SK-N-SH treated with all-trans-retinoic acid at 6 μM for 48 hours (cell line): ENCODE measurements around the gene COL17A1.

ENCODE experiments used
- ATAC-seq: fragments of 200-7000 bp; cut with Tn5 transposase; 3 replicates; pipeline ENCODE4 v1.9.1; 2020; ENCODE audit warnings: mild to moderate bottlenecking, moderate library complexity
- ARNTL ChIP-seq: fragments of 450-650 bp; formaldehyde crosslinking; IDR thresholded peaks from 2 replicates; pipeline ENCODE4 v1.5.0; 2020; ENCODE audit warnings: low read depth, mild to moderate bottlenecking, moderate library complexity, borderline replicate concordance
- BACH2 ChIP-seq: fragments of 250-450 bp; sonication (Bioruptor Pico); IDR thresholded peaks from 2 replicates; pipeline ENCODE4 v1.9.0; 2021; ENCODE audit warnings: mild to moderate bottlenecking, borderline replicate concordance
- CREB5 ChIP-seq: fragments of 250-450 bp; sonication (Bioruptor Pico); IDR thresholded peaks from 2 replicates; pipeline ENCODE4 v1.5.1; 2020; ENCODE audit warnings: low read depth, mild to moderate bottlenecking, moderate library complexity
- CSDC2 ChIP-seq: fragments of 250-450 bp; sonication (Bioruptor Pico); IDR thresholded peaks from 2 replicates; pipeline ENCODE4 v1.5.0; 2020; ENCODE audit warnings: mild to moderate bottlenecking, moderate library complexity
- CSRNP3 ChIP-seq: fragments of 250-450 bp; sonication (Bioruptor Pico); IDR thresholded peaks from 2 replicates; pipeline ENCODE4 v1.5.1; 2021; ENCODE audit warnings: mild to moderate bottlenecking, moderate library complexity
- ESRRG ChIP-seq: fragments of 250-450 bp; sonication (Bioruptor Pico); IDR thresholded peaks from 2 replicates; pipeline ENCODE4 v1.6.1; 2021; ENCODE audit warnings: mild to moderate bottlenecking
- GLIS3 ChIP-seq: fragments of 250-450 bp; sonication (Bioruptor Pico); IDR thresholded peaks from 2 replicates; pipeline ENCODE4 v1.5.0; 2020; ENCODE audit warnings: mild to moderate bottlenecking, moderate library complexity
- ISL1 ChIP-seq: fragments of 250-450 bp; sonication (Bioruptor Pico); IDR thresholded peaks from 2 replicates; pipeline ENCODE4 v2.1.2; 2022; ENCODE audit warnings: mild to moderate bottlenecking, moderate library complexity
- OSR1 ChIP-seq: fragments of 250-450 bp; sonication (Bioruptor Pico); IDR thresholded peaks from 2 replicates; pipeline ENCODE4 v1.8.0; 2022; ENCODE audit warnings: moderate library complexity, mild to moderate bottlenecking, inconsistent platforms
- PATZ1 ChIP-seq: fragments of 250-450 bp; sonication (Bioruptor Pico); IDR thresholded peaks from 2 replicates; pipeline ENCODE4 v1.8.0; 2020; ENCODE audit warnings: mild to moderate bottlenecking, moderate library complexity, borderline replicate concordance
- POU6F1 ChIP-seq: fragments of 250-450 bp; sonication (Bioruptor Pico); IDR thresholded peaks from 2 replicates; pipeline ENCODE4 v1.8.0; 2021; ENCODE audit warnings: low read depth, mild to moderate bottlenecking, moderate library complexity, borderline replicate concordance
- PPARA ChIP-seq: fragments of 250-450 bp; sonication (Bioruptor Pico); IDR thresholded peaks from 2 replicates; pipeline ENCODE4 v1.5.0; 2020; ENCODE audit warnings: mild to moderate bottlenecking, borderline replicate concordance
- RARB ChIP-seq: fragments of 250-450 bp; sonication (Bioruptor Pico); IDR thresholded peaks from 2 replicates; pipeline ENCODE4 v1.8.0; 2021; ENCODE audit warnings: mild to moderate bottlenecking, moderate library complexity
- SNAI2 ChIP-seq: fragments of 250-450 bp; sonication (Bioruptor Pico); IDR thresholded peaks from 2 replicates; pipeline ENCODE4 v1.5.0; 2020; ENCODE audit warnings: mild to moderate bottlenecking, moderate library complexity
- TSHZ2 ChIP-seq: fragments of 250-450 bp; sonication (Bioruptor Pico); IDR thresholded peaks from 2 replicates; pipeline ENCODE4 v1.5.0; 2020; ENCODE audit warnings: mild to moderate bottlenecking, moderate library complexity
- ZC3H10 ChIP-seq: fragments of 250-450 bp; sonication (Bioruptor Pico); IDR thresholded peaks from 2 replicates; pipeline ENCODE4 v1.5.1; 2021; ENCODE audit warnings: mild to moderate bottlenecking, moderate library complexity
- ZFP30 ChIP-seq: fragments of 450-650 bp; formaldehyde crosslinking; IDR thresholded peaks from 2 replicates; pipeline ENCODE4 v1.5.0; 2022; ENCODE audit warnings: mild to moderate bottlenecking, moderate library complexity
- ZNF565 ChIP-seq: fragments of 450-650 bp; formaldehyde crosslinking; conservative IDR thresholded peaks from 2 replicates; pipeline ENCODE4 v1.5.0; 2020; ENCODE audit warnings: low read depth, mild to moderate bottlenecking, moderate library complexity
- ZNF70 ChIP-seq: fragments of 450-650 bp; formaldehyde crosslinking; IDR thresholded peaks from 2 replicates; pipeline ENCODE4 v1.5.0; 2020; ENCODE audit warnings: mild to moderate bottlenecking, moderate library complexity
- ZNF8 ChIP-seq: fragments of 450-650 bp; formaldehyde crosslinking; IDR thresholded peaks from 2 replicates; pipeline ENCODE4 v1.5.0; 2020; ENCODE audit warnings: mild to moderate bottlenecking, moderate library complexity

The COL17A1 gene

GRCh38 chr10:104033966-104034365 is 51.7 kb downstream of the COL17A1 start:
- no peak for TF ChIP-seq PATZ1
- no peak for TF ChIP-seq OSR1 (CRISPR knock-in tag)
- TF ChIP-seq ZNF70 (CRISPR knock-in tag) = no peak
- no peak for TF ChIP-seq ZC3H10 (CRISPR knock-in tag)
- no peak for TF ChIP-seq ZNF565 (CRISPR knock-in tag)
- no peak for TF ChIP-seq TSHZ2 (CRISPR knock-in tag)
- no peak for TF ChIP-seq BACH2
- TF ChIP-seq ISL1 (CRISPR knock-in tag) = no peak
- TF ChIP-seq RARB = no peak
- no peak for TF ChIP-seq ZFP30 (CRISPR knock-in tag)
- no peak for TF ChIP-seq SNAI2 (CRISPR knock-in tag)
- no peak for TF ChIP-seq POU6F1 (CRISPR knock-in tag)
- TF ChIP-seq, all 23 proteins: peak for 0
- no peak for ATAC-seq

GRCh38 chr10:104033401-104033930 is 52.2 kb downstream of the COL17A1 start:
- ATAC-seq = no peak
- TF ChIP-seq RARB = no peak
- TF ChIP-seq ZNF70 (CRISPR knock-in tag) = no peak
- TF ChIP-seq POU6F1 (CRISPR knock-in tag) = no peak
- TF ChIP-seq SNAI2 (CRISPR knock-in tag) = no peak
- TF ChIP-seq CSDC2 (CRISPR knock-in tag) = no peak
- no peak for TF ChIP-seq CSRNP3 (CRISPR knock-in tag)
- TF ChIP-seq GLIS3 (CRISPR knock-in tag) = no peak
- TF ChIP-seq PPARA (CRISPR knock-in tag) = no peak
- TF ChIP-seq ARNTL (CRISPR knock-in tag) = no peak
- no peak for TF ChIP-seq ISL1 (CRISPR knock-in tag)
- no peak for TF ChIP-seq ZNF8
- no peak for TF ChIP-seq ZNF565 (CRISPR knock-in tag)
- TF ChIP-seq ESRRG = no peak
- no peak for TF ChIP-seq ZC3H10 (CRISPR knock-in tag)
- TF ChIP-seq PATZ1 = no peak
- no peak for TF ChIP-seq CREB5 (CRISPR knock-in tag)
